Measurements from ENCODE around the gene PWWP2B.

- TF ChIP-seq POLR2AphosphoS5 (IDR thresholded peaks at IDR 0.05; ENCODE audit: low read depth, low read length) (no peak), CTCF (IDR thresholded peaks at IDR 0.05) (no peak), SIN3A (IDR thresholded peaks at IDR 0.05; ENCODE audit: borderline replicate concordance, insufficient read depth, low read depth, low read length) (no peak)
These were observed 13.2 kb downstream of the PWWP2B start for GRCh38 chr10:132410056-132410778.

Measured in Panc1 (cell line).